ENCODE data around the gene IRF6.

The IRF6 gene

GRCh38 chr1:209786146-209786545 is 19.8 kb downstream of the IRF6 start:
- DNase-seq: no peak

- no peak for DNase-seq
Measured at GRCh38 chr1:209785592-209785991, 20.4 kb downstream of the IRF6 start.

- DNase-seq: peak; percentile 98
Measured at GRCh38 chr1:209784265-209785169, 21.4 kb downstream of the IRF6 start, which contains the start of gene C1orf74. Gene C1orf74 (minus strand): TSS chr1:209784559. CDS start chr1:209783634, 925 bp downstream.

- peak; percentile 6 for DNase-seq
Measured at GRCh38 chr1:209783386-209783785, 22.6 kb downstream of the IRF6 start.

GRCh38 chr1:209780268-209780667 is 25.7 kb downstream of the IRF6 start:
- DNase-seq: no peak

GRCh38 chr1:209778102-209778501 is 27.8 kb downstream of the IRF6 start:
- DNase-seq: no peak

GRCh38 chr1:209777587-209777986 is 28.4 kb downstream of the IRF6 start:
- no peak for DNase-seq

- no peak for DNase-seq
Measured at GRCh38 chr1:209775678-209776077, 30.3 kb downstream of the IRF6 start.

- DNase-seq: no peak
Measured at GRCh38 chr1:209774592-209774991, 31.4 kb downstream of the IRF6 start.

- DNase-seq: peak; percentile 7
Measured at GRCh38 chr1:209772126-209772525, 33.8 kb downstream of the IRF6 start.

- no peak for DNase-seq
Measured at GRCh38 chr1:209770636-209771415, 35.1 kb downstream of the IRF6 start.

GRCh38 chr1:209769971-209770370 is 36.0 kb downstream of the IRF6 start:
- peak; percentile 44 for DNase-seq

- DNase-seq: peak; percentile 87
Measured at GRCh38 chr1:209769171-209769904, 36.6 kb downstream of the IRF6 start.

- DNase-seq: no peak
Measured at GRCh38 chr1:209768354-209768774, 37.6 kb downstream of the IRF6 start.

- no peak for DNase-seq
Measured at GRCh38 chr1:209767706-209768105, 38.2 kb downstream of the IRF6 start.

- DNase-seq: no peak
Measured at GRCh38 chr1:209767096-209767495, 38.8 kb downstream of the IRF6 start.

GRCh38 chr1:209766051-209766450 is 39.9 kb downstream of the IRF6 start:
- no peak for DNase-seq

GRCh38 chr1:209761011-209761635 is 44.8 kb downstream of the IRF6 start:
- DNase-seq: peak; percentile 60

- DNase-seq: no peak
Measured at GRCh38 chr1:209759829-209760359, 46.0 kb downstream of the IRF6 start.

- no peak for DNase-seq
Measured at GRCh38 chr1:209758400-209758799, 47.5 kb downstream of the IRF6 start.

GRCh38 chr1:209756615-209757445 is 49.1 kb downstream of the IRF6 start:
- DNase-seq: no peak
